HEK293 (cell line): ENCODE results near the gene KIF4A.

Experiments
- CTCF ChIA-PET: fragments of 350-600 bp; formaldehyde crosslinking; extraction: SDS; loops from one replicate; lab custom pipeline; 2021; ENCODE audit warnings: antibody characterized with exemption; lab: Yijun Ruan, JAX
- POLR2A ChIA-PET: fragments of 300-600 bp; formaldehyde crosslinking; extraction: SDS; loops from one replicate; lab custom pipeline; 2020; ENCODE audit warnings: antibody characterized with exemption, inconsistent platforms; lab: Yijun Ruan, JAX
- H3K27ac ChIP-seq: fragments of 200-500 bp; sonication (Bioruptor generic); 2 replicates; pipeline ENCODE4 v1.5.1; 2014; ENCODE audit warnings: low read depth, low read length, control low read depth, inconsistent platforms; ENCODE audit errors: extremely low read depth
- H3K36me3 ChIP-seq, 2 experiments: fragments of 200-500 bp in 1 of 2; sonication (Bioruptor generic) in 1 of 2; 1 replicate in 1 of 2; 2 replicates in 1 of 2; pipeline ENCODE4 v1.5.1; 2014 to 2017; ENCODE audit warnings: inconsistent platforms in 2 of 2, low read length in 2 of 2; ENCODE audit not compliant: control insufficient read depth in 2 of 2, insufficient read depth in 1 of 2
- H3K4me1 ChIP-seq: fragments of 200-500 bp; sonication (Bioruptor generic); 2 replicates; pipeline ENCODE4 v1.5.1; 2014; ENCODE audit warnings: mild to moderate bottlenecking, low read length, inconsistent platforms; ENCODE audit not compliant: control insufficient read depth, insufficient read depth
- H3K4me3 ChIP-seq: 2 replicates; pipeline ENCODE4 v1.5.1; 2011; ENCODE audit warnings: low read depth, mild to moderate bottlenecking, control low read depth, low read length, moderate library complexity
- H3K9me3 ChIP-seq: fragments of 200-500 bp; sonication (Bioruptor generic); 2 replicates; pipeline ENCODE4 v1.5.1; 2014; ENCODE audit warnings: low read depth, low read length, inconsistent platforms; ENCODE audit not compliant: control insufficient read depth, insufficient read depth
- AEBP2 ChIP-seq: fragments of 450-650 bp; formaldehyde crosslinking; IDR thresholded peaks from 2 replicates; pipeline ENCODE4 v1.5.1; 2016; ENCODE audit warnings: missing biosample characterization, missing genetic modification characterization, borderline replicate concordance
- HOXD13 ChIP-seq: sonication (generic); formaldehyde crosslinking; IDR thresholded peaks from 2 replicates; pipeline ENCODE4 v1.8.0; 2022; ENCODE audit warnings: missing genetic modification reagents, borderline replicate concordance
- IKZF3 ChIP-seq: fragments of 450-650 bp; IDR thresholded peaks from 2 replicates; pipeline ENCODE4 v1.5.0; 2018; ENCODE audit warnings: missing biosample characterization, mild to moderate bottlenecking, missing genetic modification characterization, moderate library complexity
- KLF10 ChIP-seq: fragments of 450-650 bp; IDR thresholded peaks from 2 replicates; pipeline ENCODE4 v1.5.1; 2018; ENCODE audit warnings: missing biosample characterization, mild to moderate bottlenecking, missing genetic modification characterization
- KLF9 ChIP-seq: fragments of 450-650 bp; formaldehyde crosslinking; IDR thresholded peaks from 2 replicates; pipeline ENCODE4 v1.5.1; 2016; ENCODE audit warnings: missing biosample characterization, missing genetic modification characterization, low read depth
- RBAK ChIP-seq: fragments of 450-650 bp; formaldehyde crosslinking; IDR thresholded peaks from 2 replicates; pipeline ENCODE4 v1.5.1; 2016; ENCODE audit warnings: missing biosample characterization, missing genetic modification characterization
- SETDB1 ChIP-seq: IDR thresholded peaks from one replicate; pipeline ENCODE4 v1.6.1; 2017; ENCODE audit warnings: mild to moderate bottlenecking, low read length, moderate library complexity, mixed read lengths; ENCODE audit not compliant: insufficient read length
- ZNF10 ChIP-seq: fragments of 450-650 bp; formaldehyde crosslinking; IDR thresholded peaks from 2 replicates; pipeline ENCODE4 v1.5.1; 2017; ENCODE audit warnings: missing biosample characterization, missing genetic modification characterization
- ZNF16 ChIP-seq: fragments of 450-650 bp; formaldehyde crosslinking; IDR thresholded peaks from 2 replicates; pipeline ENCODE4 v1.5.1; 2016; ENCODE audit warnings: low read depth, missing biosample characterization, missing genetic modification characterization
- ZNF2 ChIP-seq: fragments of 450-650 bp; formaldehyde crosslinking; IDR thresholded peaks from 2 replicates; pipeline ENCODE4 v1.5.1; 2016; ENCODE audit warnings: missing biosample characterization, missing genetic modification characterization
- ZNF202 ChIP-seq: fragments of 450-650 bp; formaldehyde crosslinking; IDR thresholded peaks from 2 replicates; pipeline ENCODE4 v1.5.1; 2016; ENCODE audit warnings: missing biosample characterization, missing genetic modification characterization, borderline replicate concordance
- ZNF214 ChIP-seq: fragments of 450-650 bp; formaldehyde crosslinking; IDR thresholded peaks from 2 replicates; pipeline ENCODE4 v1.5.1; 2017; ENCODE audit warnings: missing biosample characterization, mild to moderate bottlenecking, missing genetic modification characterization, borderline replicate concordance
- ZNF239 ChIP-seq: fragments of 450-650 bp; formaldehyde crosslinking; IDR thresholded peaks from 2 replicates; pipeline ENCODE4 v1.5.1; 2016; ENCODE audit warnings: missing biosample characterization, missing genetic modification characterization
- ZNF350 ChIP-seq: fragments of 450-650 bp; formaldehyde crosslinking; IDR thresholded peaks from 2 replicates; pipeline ENCODE4 v1.5.0; 2017; ENCODE audit warnings: missing biosample characterization, mild to moderate bottlenecking, missing genetic modification characterization
- ZNF391 ChIP-seq: fragments of 450-650 bp; formaldehyde crosslinking; IDR thresholded peaks from 2 replicates; pipeline ENCODE4 v1.5.1; 2016; ENCODE audit warnings: low read depth, missing biosample characterization, missing genetic modification characterization, borderline replicate concordance
- ZNF416 ChIP-seq: fragments of 450-650 bp; formaldehyde crosslinking; IDR thresholded peaks from 2 replicates; pipeline ENCODE4 v1.5.1; 2016; ENCODE audit warnings: missing biosample characterization, missing genetic modification characterization
- ZNF423 ChIP-seq: fragments of 450-650 bp; formaldehyde crosslinking; IDR thresholded peaks from 2 replicates; pipeline ENCODE4 v1.5.1; 2016; ENCODE audit warnings: missing biosample characterization, missing genetic modification characterization
- ZNF560 ChIP-seq: fragments of 450-650 bp; formaldehyde crosslinking; IDR thresholded peaks from 2 replicates; pipeline ENCODE4 v1.5.1; 2017; ENCODE audit warnings: missing biosample characterization, missing genetic modification characterization, borderline replicate concordance
- ZNF585B ChIP-seq: fragments of 450-650 bp; formaldehyde crosslinking; IDR thresholded peaks from 2 replicates; pipeline ENCODE4 v1.5.1; 2016; ENCODE audit warnings: missing biosample characterization, missing genetic modification characterization
- ZNF623 ChIP-seq: fragments of 450-650 bp; formaldehyde crosslinking; IDR thresholded peaks from 2 replicates; pipeline ENCODE4 v1.5.1; 2016; ENCODE audit warnings: missing biosample characterization, missing genetic modification characterization
- ZNF629 ChIP-seq: fragments of 450-650 bp; formaldehyde crosslinking; IDR thresholded peaks from 2 replicates; pipeline ENCODE4 v1.5.1; 2017; ENCODE audit warnings: missing biosample characterization, missing genetic modification characterization
- ZNF776 ChIP-seq: fragments of 450-650 bp; formaldehyde crosslinking; IDR thresholded peaks from 2 replicates; pipeline ENCODE4 v1.5.0; 2017; ENCODE audit warnings: missing biosample characterization, missing genetic modification characterization, borderline replicate concordance
- ZNF843 ChIP-seq: fragments of 450-650 bp; formaldehyde crosslinking; IDR thresholded peaks from 2 replicates; pipeline ENCODE4 v1.5.1; 2016; ENCODE audit warnings: missing biosample characterization, missing genetic modification characterization
- TF ChIP-seq, protein P1 (sequence below): fragments of 450-650 bp; formaldehyde crosslinking; IDR thresholded peaks from 2 replicates; pipeline ENCODE4 v1.5.1; 2017; ENCODE audit warnings: missing biosample characterization, missing genetic modification characterization
- TF ChIP-seq, protein P2 (sequence below): fragments of 450-650 bp; formaldehyde crosslinking; IDR thresholded peaks from 2 replicates; pipeline ENCODE4 v1.5.1; 2016; ENCODE audit warnings: missing biosample characterization, missing genetic modification characterization
- TF ChIP-seq, protein P3 (sequence below): fragments of 450-650 bp; formaldehyde crosslinking; conservative IDR thresholded peaks from 2 replicates; pipeline ENCODE4 v1.5.1; 2016; ENCODE audit warnings: low read depth, missing biosample characterization, missing genetic modification characterization
- TF ChIP-seq, protein P4 (sequence below): sonication (generic); formaldehyde crosslinking; IDR thresholded peaks from 2 replicates; pipeline ENCODE4 v1.8.1; 2022; ENCODE audit warnings: mild to moderate bottlenecking, moderate library complexity, missing genetic modification reagents

KIF4A gene

GRCh38 chrX:70422851-70423341 lies 133.0 kb downstream of the KIF4A start, which contains the start of gene GDPD2 (continued):
- TF ChIP-seq ZNF239 (tag by site-specific recombination): no peak
- TF ChIP-seq AEBP2 (tag by site-specific recombination): no peak
- TF ChIP-seq ZNF629 (tag by site-specific recombination): no peak
- TF ChIP-seq, protein P1, sequence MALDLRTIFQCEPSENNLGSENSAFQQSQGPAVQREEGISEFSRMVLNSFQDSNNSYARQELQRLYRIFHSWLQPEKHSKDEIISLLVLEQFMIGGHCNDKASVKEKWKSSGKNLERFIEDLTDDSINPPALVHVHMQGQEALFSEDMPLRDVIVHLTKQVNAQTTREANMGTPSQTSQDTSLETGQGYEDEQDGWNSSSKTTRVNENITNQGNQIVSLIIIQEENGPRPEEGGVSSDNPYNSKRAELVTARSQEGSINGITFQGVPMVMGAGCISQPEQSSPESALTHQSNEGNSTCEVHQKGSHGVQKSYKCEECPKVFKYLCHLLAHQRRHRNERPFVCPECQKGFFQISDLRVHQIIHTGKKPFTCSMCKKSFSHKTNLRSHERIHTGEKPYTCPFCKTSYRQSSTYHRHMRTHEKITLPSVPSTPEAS (tag by site-specific recombination): peak; percentile 42; the same call in 1 of the 2 replicates
- TF ChIP-seq ZNF843 (tag by site-specific recombination): no peak
- TF ChIP-seq KLF10 (tag by site-specific recombination): no peak
- no peak for TF ChIP-seq HOXD13
- TF ChIP-seq, protein P2, sequence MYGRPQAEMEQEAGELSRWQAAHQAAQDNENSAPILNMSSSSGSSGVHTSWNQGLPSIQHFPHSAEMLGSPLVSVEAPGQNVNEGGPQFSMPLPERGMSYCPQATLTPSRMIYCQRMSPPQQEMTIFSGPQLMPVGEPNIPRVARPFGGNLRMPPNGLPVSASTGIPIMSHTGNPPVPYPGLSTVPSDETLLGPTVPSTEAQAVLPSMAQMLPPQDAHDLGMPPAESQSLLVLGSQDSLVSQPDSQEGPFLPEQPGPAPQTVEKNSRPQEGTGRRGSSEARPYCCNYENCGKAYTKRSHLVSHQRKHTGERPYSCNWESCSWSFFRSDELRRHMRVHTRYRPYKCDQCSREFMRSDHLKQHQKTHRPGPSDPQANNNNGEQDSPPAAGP (tag by site-specific recombination): peak; percentile 38; the same call in 1 of the 2 replicates
- no peak for TF ChIP-seq ZNF2

- ChIA-PET POLR2A (interaction anchor here (1.4 kb wide), 1 partner anchor 291 kb away, joined by 3 read pairs; the partner anchor contains the start of gene IGBP1), CTCF (interaction anchor here (1.2 to 2.5 kb wide), 4 partner anchors 9 to 130 kb away, joined by 3 to 11 read pairs (median 7); no protein-coding TSS in a partner anchor)
- H3K4me3 ChIP-seq: no peak overlapping the region
- H3K36me3 ChIP-seq: peaks cover 0 to 24% of the 10 kb centered on the region in 2 experiments; a peak in 1 of 3 replicates
- no peaks in the 10 kb centered on the region for H3K4me1 ChIP-seq
- TF ChIP-seq ZNF391 (tag by site-specific recombination) (no peak), IKZF3 (tag by site-specific recombination) (no peak), ZNF776 (tag by site-specific recombination) (no peak), ZNF416 (tag by site-specific recombination) (no peak), ZNF585B (tag by site-specific recombination) (no peak), ZNF350 (tag by site-specific recombination) (no peak), ZNF214 (tag by site-specific recombination) (no peak), ZNF10 (no peak), ZNF423 (no peak), RBAK (tag by site-specific recombination) (no peak), ZNF16 (no peak), ZNF560 (tag by site-specific recombination) (no peak), ZNF623 (tag by site-specific recombination) (no peak), ZNF202 (tag by site-specific recombination) (no peak), KLF9 (tag by site-specific recombination) (no peak), SETDB1 (no peak)
- TF ChIP-seq, protein P3, sequence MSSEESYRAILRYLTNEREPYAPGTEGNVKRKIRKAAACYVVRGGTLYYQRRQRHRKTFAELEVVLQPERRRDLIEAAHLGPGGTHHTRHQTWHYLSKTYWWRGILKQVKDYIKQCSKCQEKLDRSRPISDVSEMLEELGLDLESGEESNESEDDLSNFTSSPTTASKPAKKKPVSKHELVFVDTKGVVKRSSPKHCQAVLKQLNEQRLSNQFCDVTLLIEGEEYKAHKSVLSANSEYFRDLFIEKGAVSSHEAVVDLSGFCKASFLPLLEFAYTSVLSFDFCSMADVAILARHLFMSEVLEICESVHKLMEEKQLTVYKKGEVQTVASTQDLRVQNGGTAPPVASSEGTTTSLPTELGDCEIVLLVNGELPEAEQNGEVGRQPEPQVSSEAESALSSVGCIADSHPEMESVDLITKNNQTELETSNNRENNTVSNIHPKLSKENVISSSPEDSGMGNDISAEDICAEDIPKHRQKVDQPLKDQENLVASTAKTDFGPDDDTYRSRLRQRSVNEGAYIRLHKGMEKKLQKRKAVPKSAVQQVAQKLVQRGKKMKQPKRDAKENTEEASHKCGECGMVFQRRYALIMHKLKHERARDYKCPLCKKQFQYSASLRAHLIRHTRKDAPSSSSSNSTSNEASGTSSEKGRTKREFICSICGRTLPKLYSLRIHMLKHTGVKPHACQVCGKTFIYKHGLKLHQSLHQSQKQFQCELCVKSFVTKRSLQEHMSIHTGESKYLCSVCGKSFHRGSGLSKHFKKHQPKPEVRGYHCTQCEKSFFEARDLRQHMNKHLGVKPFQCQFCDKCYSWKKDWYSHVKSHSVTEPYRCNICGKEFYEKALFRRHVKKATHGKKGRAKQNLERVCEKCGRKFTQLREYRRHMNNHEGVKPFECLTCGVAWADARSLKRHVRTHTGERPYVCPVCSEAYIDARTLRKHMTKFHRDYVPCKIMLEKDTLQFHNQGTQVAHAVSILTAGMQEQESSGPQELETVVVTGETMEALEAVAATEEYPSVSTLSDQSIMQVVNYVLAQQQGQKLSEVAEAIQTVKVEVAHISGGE (tag by site-specific recombination): no peak
- TF ChIP-seq, protein P4, sequence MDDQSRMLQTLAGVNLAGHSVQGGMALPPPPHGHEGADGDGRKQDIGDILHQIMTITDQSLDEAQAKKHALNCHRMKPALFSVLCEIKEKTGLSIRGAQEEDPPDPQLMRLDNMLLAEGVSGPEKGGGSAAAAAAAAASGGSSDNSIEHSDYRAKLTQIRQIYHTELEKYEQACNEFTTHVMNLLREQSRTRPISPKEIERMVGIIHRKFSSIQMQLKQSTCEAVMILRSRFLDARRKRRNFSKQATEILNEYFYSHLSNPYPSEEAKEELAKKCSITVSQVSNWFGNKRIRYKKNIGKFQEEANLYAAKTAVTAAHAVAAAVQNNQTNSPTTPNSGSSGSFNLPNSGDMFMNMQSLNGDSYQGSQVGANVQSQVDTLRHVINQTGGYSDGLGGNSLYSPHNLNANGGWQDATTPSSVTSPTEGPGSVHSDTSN: no peak
- no peak overlapping the region for H3K27ac ChIP-seq
- H3K9me3 ChIP-seq: no peaks in the 10 kb centered on the region
Measured at GRCh38 chrX:70423936-70424675, 134.2 kb downstream of the KIF4A start.
